NCI-H2081 (cell line): ENCODE measurements around the gene TFIP11.

Source experiments
- DNase-seq, 2 experiments: peaks; one replicate each; lab custom pipeline; 2025; lab: John Stamatoyannopoulos, UW

Gene TFIP11

GRCh38 chr22:26512149-26512793, at the start of gene TFIP11:
Gene TFIP11, minus strand, starts transcription at chr22:26512473. Its CDS starts 2,201 bp downstream, at chr22:26510272.
- DNase-seq = peak; percentile 74 to 86

- no peak for DNase-seq
Measured at GRCh38 chr22:26561756-26562417, 49.6 kb upstream of the TFIP11 start.

GRCh38 chr22:26559961-26560575, 47.8 kb upstream of the TFIP11 start:
- DNase-seq = no peak

GRCh38 chr22:26558248-26558895, 46.1 kb upstream of the TFIP11 start:
- peak; percentile 5 to 18 for DNase-seq

- DNase-seq = no peak
Measured at GRCh38 chr22:26556904-26557303, 44.6 kb upstream of the TFIP11 start.

- DNase-seq = no peak
Measured at GRCh38 chr22:26555478-26555877, 43.2 kb upstream of the TFIP11 start.

- no peak for DNase-seq
Measured at GRCh38 chr22:26554956-26555355, 42.7 kb upstream of the TFIP11 start.

- no peak for DNase-seq
Measured at GRCh38 chr22:26553056-26553752, 40.9 kb upstream of the TFIP11 start.

- DNase-seq = no peak
Measured at GRCh38 chr22:26552466-26552865, 40.2 kb upstream of the TFIP11 start.

GRCh38 chr22:26551568-26551967, 39.3 kb upstream of the TFIP11 start:
- no peak for DNase-seq

GRCh38 chr22:26550498-26551033, 38.3 kb upstream of the TFIP11 start:
- DNase-seq = no peak

- no peak for DNase-seq
Measured at GRCh38 chr22:26549902-26550497, 37.7 kb upstream of the TFIP11 start.

- DNase-seq = no peak
Measured at GRCh38 chr22:26548984-26549383, 36.7 kb upstream of the TFIP11 start.

GRCh38 chr22:26548303-26548702, 36.0 kb upstream of the TFIP11 start:
- no peak for DNase-seq

GRCh38 chr22:26547837-26548236, 35.6 kb upstream of the TFIP11 start:
- no peak for DNase-seq

- no peak for DNase-seq
Measured at GRCh38 chr22:26547426-26547825, 35.2 kb upstream of the TFIP11 start.

- no peak for DNase-seq
Measured at GRCh38 chr22:26546282-26546681, 34.0 kb upstream of the TFIP11 start.

GRCh38 chr22:26545827-26546226, 33.6 kb upstream of the TFIP11 start:
- no peak for DNase-seq

GRCh38 chr22:26545385-26545784, 33.1 kb upstream of the TFIP11 start:
- DNase-seq = no peak

- DNase-seq = no peak
Measured at GRCh38 chr22:26544489-26544888, 32.2 kb upstream of the TFIP11 start.

GRCh38 chr22:26542831-26543230, 30.6 kb upstream of the TFIP11 start:
- no peak for DNase-seq
